GM12875 (cell line): ENCODE data around the gene WTAP.

Source experiments
- H3K4me3 ChIP-seq: one replicate; pipeline ENCODE4 v1.5.1; 2011; ENCODE audit warnings: low read depth, low read length, control low read depth
- CTCF ChIP-seq: IDR thresholded peaks from 2 replicates; pipeline ENCODE4 v1.5.1; 2011; ENCODE audit warnings: low read depth, mild to moderate bottlenecking, control low read depth, inconsistent platforms, low read length, moderate library complexity, borderline replicate concordance; ENCODE audit not compliant: insufficient read depth

Gene WTAP

DNA sequence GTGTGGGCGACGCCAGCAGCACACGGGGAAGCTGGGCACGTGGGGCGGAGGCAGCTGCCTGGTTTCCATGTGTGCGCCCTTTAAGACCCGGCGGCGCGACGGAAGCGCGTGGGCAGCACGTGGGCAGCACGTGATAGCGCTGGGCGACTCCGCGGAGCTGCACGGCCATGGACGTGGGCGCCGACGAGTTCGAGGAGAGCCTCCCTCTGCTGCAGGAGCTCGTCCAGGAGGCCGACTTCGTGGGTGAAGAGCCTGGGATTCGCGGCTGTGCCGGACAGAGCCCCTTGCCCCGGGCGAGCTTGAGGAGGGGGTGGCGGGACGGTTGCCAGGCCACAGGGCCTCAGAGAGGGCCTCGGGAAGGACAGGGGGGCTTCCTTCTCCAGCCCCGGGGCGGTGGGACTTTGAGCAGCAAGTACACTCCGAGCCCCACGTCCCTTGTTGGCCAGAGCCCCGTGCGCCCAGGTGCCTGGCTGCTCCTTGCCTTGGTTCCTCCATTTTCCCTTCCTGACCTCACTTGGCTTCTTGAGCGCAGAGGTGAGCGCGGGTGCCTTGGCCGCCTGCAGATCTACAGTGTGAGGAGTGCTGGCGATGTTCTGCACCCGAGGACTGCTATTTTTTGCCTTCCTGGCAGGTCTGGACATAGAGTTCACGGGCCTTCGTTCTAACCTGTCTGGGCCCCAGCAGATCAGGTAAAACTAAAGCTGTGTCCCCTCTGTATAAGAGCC lies 73.0 kb downstream of the WTAP start, which contains the start of gene PNLDC1:
Gene PNLDC1 (plus strand): TSS at position 136 of the 725 bp plus-strand sequence. CDS start 32 bp downstream, at position 168.
- TF ChIP-seq CTCF = no peak
- no peak within 1 kb of the TSS for H3K4me3 ChIP-seq

GRCh38 chr6:159801935-159802334 lies 74.6 kb downstream of the WTAP start:
- H3K4me3 ChIP-seq = no peak overlapping the region
- TF ChIP-seq CTCF = no peak

GRCh38 chr6:159804504-159804903 lies 77.2 kb downstream of the WTAP start:
- no peak for TF ChIP-seq CTCF

DNA sequence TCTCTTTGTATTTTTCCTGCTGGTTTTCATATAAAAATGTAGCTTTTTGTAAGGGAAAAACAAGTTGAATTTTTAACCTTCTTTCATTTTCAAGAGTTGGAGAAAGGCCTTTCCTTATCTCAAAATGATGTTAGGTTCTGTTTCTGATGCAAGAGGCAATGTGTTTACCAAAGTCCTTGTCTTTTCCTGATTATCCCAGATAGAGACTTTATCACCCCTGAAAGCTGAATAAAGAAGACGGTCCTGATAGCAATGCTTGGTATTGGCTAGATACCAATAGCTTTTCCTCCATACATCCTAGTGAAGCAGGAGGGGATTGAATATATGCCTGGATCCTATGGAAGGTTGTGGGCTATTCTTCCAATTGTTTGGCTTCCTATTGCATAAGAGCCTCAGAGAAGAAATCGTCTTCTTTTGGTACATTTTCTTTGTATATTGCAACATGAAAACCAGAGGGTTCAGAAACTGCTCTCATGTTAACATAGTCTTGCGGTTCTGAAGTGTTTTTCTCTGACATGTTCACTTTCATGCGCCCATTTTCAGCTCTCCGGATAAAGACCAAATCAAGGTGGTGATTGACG lies 78.2 kb downstream of the WTAP start:
- H3K4me3 ChIP-seq = no peak overlapping the region
- TF ChIP-seq CTCF = no peak

More at GRCh38 chr6:159804504-159804903, 77.2 kb downstream of the WTAP start:
- H3K4me3 ChIP-seq = no peak overlapping the region
